GM18499 (cell line): ENCODE data around the gene IL1A.

Experiments used
- ATAC-seq: cut with Tn5 transposase; IDR thresholded peaks from one replicate; pipeline ENCODE4 v1.9.1; 2021; ENCODE audit warnings: moderate number of reproducible peaks; ENCODE audit not compliant: insufficient read depth, unreplicated experiment

IL1A gene

GRCh38 chr2:112767693-112768330 lies 16.5 kb downstream of the IL1A start:
- ATAC-seq = no peak

GRCh38 chr2:112765251-112765650 lies 19.0 kb downstream of the IL1A start:
- no peak for ATAC-seq

- peak; percentile 93 for ATAC-seq
These were observed 19.9 kb downstream of the IL1A start, which contains the start of gene CKAP2L for GRCh38 chr2:112764071-112765044. TSS of gene CKAP2L (minus strand) at chr2:112764609. CDS start at chr2:112764598, 11 bp downstream.

DNA sequence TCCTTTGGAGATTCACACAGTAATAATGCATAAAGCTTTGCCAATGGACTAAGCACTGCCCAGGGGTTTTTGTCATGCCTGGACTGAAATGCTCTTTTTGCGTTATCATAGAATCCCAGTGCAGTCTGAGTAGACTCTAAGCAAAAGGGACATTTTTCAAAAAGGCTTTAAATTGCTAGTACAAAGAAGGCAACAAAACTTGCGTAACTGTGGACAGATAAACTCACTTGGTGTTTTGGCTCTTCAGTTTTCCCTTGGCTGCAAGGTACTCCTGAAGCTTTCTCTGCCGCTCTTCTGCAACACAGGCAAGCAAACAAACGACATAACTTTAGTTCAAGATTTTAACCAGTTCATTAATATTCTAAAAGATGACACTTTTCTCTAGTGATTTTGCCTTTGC lies 22.0 kb downstream of the IL1A start:
- no peak for ATAC-seq

- no peak for ATAC-seq
These were observed 24.1 kb downstream of the IL1A start for GRCh38 chr2:112760149-112760548.

- ATAC-seq = no peak
These were observed 25.6 kb downstream of the IL1A start for GRCh38 chr2:112758711-112759110.

- ATAC-seq = no peak
These were observed 27.0 kb downstream of the IL1A start for GRCh38 chr2:112757265-112757664.

DNA sequence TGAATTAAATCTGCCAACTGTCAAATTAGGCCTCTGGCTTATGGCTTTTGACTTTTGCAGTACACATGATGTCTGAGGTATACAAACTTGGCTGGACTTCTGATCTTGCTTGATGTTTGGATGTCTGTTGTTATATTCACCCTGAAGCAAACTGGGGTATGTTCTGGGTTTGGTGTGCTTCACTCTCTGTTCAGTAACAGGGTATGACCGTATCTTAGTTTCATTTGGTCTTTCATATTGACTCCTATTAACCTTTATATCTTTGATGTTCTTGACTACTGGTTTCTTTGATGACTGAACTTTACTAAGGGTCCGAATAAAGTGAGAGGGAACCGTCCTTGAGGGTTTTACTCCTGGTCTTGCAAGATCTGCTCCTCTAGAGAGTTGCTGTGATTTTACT lies 28.1 kb downstream of the IL1A start:
- no peak for ATAC-seq

GRCh38 chr2:112755444-112755843 lies 28.8 kb downstream of the IL1A start:
- no peak for ATAC-seq

GRCh38 chr2:112754564-112754963 lies 29.7 kb downstream of the IL1A start:
- no peak for ATAC-seq

DNA sequence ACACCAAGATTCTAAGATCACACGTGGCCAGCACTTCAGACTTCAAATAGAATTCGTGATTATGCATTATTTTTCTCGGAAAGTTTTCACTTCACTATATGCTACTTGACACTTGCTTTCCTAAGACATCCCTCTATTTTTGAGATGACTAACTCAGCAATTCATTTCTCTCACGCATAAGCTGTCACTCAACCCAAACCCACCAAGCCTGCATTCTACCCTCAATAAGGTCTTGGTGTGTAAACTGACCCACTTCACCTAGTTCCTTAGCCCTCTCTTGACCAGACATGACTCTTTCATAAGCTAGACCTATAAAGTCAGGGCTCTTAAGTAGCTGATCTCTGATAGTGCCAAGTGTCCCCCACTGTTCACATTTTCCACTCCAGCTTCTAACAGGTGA lies 31.6 kb downstream of the IL1A start:
- no peak for ATAC-seq

DNA sequence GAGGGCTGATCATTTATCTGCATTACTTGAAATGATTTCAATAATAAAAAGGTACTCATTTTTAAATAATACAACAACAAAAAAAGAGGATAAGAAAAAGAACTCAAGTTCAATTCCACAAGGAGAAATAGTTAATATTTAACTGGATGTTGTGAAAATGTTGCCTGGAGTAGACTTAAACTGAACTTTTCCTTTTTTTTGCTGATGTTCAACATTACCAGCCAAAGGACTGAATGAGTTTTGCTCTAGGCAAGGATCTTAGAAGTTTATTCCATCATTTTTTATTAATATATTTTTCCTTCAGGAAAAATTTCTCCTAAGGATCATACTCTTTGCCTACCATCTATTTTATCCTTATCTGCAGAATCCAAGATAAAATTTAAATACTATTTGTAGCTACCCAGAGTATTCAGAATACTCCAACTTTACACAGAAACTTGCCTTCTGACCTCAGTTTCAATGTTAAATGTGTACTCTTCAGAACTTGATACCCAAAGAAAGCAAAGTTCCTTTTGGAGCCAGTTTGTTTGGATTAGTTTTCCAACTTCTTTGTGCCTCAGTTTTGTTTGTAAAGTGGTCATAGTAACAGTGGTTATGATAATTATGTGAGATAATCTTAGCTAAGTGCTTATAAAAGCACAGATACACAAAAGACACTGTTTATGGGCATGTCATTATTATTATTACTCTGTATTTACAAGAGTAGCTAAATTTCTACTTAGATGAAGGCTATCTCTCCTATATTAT lies 32.7 kb downstream of the IL1A start:
- ATAC-seq = no peak

DNA sequence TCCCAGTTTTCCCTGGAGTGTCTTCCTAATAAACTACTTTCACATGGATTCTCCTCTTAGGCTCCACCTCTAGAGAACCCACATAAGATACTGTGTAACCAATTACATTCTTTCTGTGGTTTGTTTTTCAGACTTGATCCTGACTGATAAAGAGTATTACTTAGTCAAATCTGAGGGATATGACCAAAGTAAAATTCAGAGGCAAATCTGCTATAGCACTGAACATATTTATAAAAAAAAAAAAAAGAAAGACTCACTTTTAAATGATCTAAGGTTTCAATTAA lies 33.8 kb downstream of the IL1A start:
- ATAC-seq = no peak

DNA sequence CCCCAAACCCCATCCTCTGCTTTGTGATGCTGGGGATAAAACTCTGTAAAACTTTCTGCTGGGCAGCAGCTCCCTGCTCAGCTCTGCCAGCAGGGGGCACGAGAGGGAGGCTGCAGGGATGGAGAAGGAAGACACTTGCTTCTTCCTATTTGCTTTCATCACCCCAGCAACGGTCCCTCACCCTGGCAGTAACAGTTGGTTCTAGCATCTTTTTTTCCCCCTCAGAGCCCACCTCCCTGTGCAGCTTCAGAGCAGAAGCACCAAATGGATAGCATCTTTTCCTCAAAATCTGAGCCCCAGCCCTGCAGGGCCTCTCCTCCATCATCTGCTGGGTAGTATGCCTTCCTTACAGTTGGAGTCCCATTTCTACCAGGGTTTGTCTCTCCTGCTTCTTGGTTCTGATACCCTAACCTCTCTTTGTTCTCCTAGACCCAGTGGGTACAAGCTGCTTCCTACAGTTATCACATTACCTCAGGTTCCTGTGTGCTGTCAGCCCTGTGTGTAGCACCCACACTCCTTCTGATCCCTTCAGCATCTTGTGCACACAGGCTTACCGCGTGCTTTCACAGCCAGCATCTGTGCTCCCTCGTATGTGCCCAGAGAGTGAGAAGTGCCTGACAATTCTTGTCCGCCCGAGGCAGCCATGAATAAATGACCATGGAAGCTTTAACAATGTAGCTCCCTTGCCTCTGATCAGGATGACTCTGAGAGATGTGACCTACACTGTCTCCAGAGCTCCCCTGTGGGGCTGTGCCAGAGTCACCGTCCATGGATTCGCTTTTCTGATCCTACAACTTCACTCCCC lies 34.3 kb downstream of the IL1A start:
- no peak for ATAC-seq

DNA sequence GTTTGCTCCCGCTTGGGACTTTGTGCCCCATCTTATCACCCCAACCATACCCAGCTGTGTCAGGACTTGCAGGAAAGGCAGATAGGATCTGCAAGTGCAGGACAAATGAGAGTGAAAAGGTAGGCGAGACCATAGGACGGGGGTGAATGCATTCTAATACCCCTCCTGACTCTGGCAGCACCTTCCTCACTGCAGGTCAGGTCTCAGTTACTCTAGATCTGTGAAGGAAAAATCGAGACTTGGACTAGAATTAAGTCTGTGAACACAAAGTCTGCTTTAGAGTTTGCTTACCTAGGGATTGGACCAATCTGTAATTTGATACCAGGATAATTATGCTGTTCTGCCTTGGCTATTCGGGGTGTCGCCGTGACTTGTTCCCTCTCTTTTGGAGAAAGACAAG lies 43.8 kb downstream of the IL1A start:
- ATAC-seq = no peak

- no peak for ATAC-seq
These were observed 46.6 kb downstream of the IL1A start for GRCh38 chr2:112737542-112738232.

- no peak for ATAC-seq
These were observed 50.4 kb downstream of the IL1A start for GRCh38 chr2:112733871-112734270.

DNA sequence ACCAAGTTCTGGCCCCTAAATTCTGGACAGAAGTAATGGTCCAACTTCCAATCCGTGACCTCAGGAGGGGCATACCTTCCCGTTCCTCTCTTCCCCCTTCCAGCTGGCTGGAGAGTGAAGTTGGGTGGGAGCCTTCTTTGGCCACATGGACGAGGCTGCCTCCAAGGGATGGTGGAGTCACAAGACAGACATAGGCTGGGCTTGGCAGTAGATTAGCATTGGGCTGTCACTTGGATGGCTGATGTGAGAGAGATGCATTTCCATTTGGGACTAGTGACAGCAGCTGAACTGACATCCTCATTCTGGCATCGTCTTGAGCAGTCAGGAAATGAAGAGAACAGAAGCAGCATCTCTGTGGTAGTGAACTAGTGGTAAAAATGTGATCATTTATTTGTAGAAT lies 50.8 kb downstream of the IL1A start:
- ATAC-seq = no peak

DNA sequence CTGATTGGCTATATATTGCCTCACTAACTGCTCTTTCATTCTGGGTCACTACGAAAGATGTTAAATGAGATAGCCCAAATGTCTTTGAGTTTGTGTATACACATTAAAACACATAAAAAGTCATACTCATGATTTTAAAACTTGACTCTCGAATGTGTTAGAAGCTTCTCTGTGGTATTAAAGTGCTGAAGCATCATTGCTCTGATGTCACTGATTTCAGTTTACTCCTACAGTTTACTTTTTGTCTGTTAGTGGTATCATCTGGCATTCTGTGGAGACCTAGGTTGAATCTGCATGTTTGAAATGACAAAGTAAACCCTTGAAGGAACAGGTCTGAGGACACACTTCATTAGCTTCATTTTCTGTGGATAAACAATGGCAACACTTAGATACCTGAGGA lies 52.8 kb downstream of the IL1A start:
- ATAC-seq = no peak

- no peak for ATAC-seq
These were observed 53.5 kb downstream of the IL1A start for GRCh38 chr2:112730791-112731190.
